Measurements from ENCODE around the gene SLC44A4.

Gene SLC44A4

DNA sequence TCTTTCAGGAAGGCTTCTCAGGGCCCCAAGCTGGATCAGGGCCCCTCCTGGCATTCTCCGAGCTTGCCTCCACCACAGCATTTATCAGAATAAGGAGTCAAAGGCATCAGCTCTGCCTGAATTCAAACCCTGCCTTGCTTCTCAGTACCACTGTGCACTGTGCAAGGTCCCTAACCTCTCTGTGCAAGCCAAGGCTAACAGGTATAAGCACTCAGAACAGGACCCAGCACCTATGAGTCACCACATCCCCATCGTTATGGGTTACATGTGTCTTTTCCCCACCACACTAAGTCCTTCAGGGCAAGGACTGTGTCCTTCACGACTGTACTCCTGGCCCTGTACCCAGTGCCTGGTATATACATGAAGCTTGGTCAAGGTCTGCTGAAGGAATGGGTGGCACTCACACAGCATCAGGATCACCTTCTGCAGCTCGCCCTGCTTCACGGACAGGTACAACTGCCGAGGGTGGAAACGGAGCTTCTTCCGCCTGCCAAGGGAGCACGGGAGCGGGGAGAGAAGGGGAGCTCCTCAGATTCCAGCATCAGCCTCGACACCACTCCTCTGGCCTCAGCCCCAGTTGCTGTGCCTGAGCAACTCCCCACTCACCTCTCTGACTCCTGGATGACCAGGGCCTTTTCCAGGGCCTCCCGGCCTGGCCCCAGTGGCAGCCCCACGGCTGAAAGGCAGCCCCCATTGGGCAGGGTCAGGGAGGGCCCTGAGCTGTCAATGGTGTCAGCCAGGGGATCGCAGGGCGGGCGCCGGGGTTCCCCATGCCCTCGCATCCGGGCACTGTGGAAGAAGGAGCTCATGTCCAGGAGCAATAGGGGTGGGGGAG is 8.6 kb upstream of the SLC44A4 start:
- no peak overlapping the region for H3K4me3 ChIP-seq (ENCODE audit: low read length)

DNA sequence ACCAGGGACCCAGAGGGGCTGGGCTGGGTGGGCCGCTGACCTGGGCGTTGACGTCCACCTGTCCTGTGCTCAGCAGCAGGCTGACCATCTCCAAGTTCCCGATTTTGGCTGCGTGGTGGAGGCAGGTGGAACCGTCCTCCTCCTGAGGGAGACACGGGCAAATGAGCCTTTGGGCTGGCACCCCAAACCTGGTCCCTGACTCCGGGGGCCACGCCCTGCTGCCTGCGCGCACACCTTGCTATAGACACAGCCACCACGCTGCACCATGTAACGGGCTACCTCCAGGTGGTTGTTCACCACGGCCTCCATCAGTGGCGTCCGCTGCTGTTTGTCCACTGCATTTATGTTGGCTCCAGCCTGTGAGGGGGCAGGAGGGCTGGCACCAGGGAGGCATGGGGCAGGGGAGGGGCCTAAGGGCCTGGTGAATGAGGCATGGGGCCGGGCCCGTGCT is 7.8 kb upstream of the SLC44A4 start:
- H3K9ac ChIP-seq (ENCODE audit: low read depth, low read length): no peak overlapping the region
- H3K36me3 ChIP-seq (ENCODE audit: insufficient read depth, low read length): peaks cover 58% of the 10 kb centered on the region

More for the DNA sequence above, 8.6 kb upstream of the SLC44A4 start:
- Histone ChIP-seq H3K9me3 (replicated peaks; ENCODE audit: low read length) (no peaks in the 10 kb centered on the region), H3K36me3 (ENCODE audit: insufficient read depth, low read length) (peaks cover 62% of the 10 kb centered on the region), H3K4me2 (ENCODE audit: low read length) (no peak overlapping the region), H3K9ac (ENCODE audit: low read depth, low read length) (no peak overlapping the region), H3K4me1 (ENCODE audit: control insufficient read depth, insufficient read depth, low read length) (no peaks in the 10 kb centered on the region), H3K27me3 (ENCODE audit: control insufficient read depth, insufficient read depth, low read length) (no peaks in the 10 kb centered on the region)

DNA sequence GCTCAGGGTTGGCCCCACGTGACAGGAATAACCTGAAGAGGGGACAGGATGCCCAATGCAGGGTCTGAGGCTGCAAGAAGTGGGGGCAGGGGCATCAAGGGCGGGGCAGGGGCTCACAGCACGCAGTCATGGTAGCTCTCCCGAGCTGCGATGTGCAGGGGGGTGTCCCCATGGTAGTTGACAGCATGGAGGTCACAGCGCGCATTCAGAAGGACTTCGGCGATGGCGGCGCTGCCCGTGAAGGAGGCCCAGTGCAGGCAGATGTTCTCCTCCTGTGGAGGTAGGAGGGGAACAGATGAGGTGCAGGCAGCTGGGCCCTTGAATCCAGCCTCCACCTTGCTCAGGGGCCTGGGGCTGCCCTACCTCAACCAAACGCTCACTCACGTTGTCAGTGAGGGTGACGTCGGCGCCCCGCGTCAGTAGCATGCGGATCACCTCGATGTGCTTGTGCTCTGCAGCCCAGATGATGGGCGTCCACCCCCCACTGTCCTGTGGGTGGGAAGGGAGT is 5.8 kb upstream of the SLC44A4 start:
- Histone ChIP-seq H3K9ac (ENCODE audit: low read depth, low read length) (no peak overlapping the region), H3K9me3 (replicated peaks; ENCODE audit: low read length) (no peaks in the 10 kb centered on the region), H3K4me3 (ENCODE audit: low read length) (no peak overlapping the region), H3K4me2 (ENCODE audit: low read length) (no peak overlapping the region), H3K4me1 (ENCODE audit: control insufficient read depth, insufficient read depth, low read length) (no peaks in the 10 kb centered on the region), H3K27me3 (ENCODE audit: control insufficient read depth, insufficient read depth, low read length) (no peaks in the 10 kb centered on the region), H3K36me3 (ENCODE audit: insufficient read depth, low read length) (peaks cover 66% of the 10 kb centered on the region)

More for the DNA sequence above, 7.8 kb upstream of the SLC44A4 start:
- H3K4me3 ChIP-seq (ENCODE audit: low read length): no peak overlapping the region
- no peaks in the 10 kb centered on the region for H3K27me3 ChIP-seq (ENCODE audit: control insufficient read depth, insufficient read depth, low read length)
- no peaks in the 10 kb centered on the region for H3K4me1 ChIP-seq (ENCODE audit: control insufficient read depth, insufficient read depth, low read length)
- H3K4me2 ChIP-seq (ENCODE audit: low read length): no peak overlapping the region
- H3K9me3 ChIP-seq (replicated peaks; ENCODE audit: low read length): no peaks in the 10 kb centered on the region

DNA sequence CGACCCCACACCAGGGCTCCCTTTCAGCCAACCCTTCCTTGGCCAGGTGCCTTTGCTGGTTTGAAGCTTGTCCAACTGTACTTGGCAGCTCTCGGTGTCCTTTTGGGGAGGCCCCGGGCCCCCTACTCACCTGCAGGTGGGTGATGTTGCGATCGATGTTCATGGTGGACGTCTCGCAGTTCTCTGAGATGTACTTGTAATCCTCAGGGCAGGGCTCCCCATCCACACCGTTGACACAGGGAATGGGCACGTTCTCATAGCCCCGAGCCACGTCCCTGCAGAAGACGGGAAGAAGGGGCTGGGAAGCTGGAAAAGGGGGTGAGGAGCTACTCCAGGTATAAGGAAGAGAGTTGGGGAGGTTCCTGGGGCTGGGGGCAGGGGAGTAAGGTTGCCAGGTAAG is 4.9 kb upstream of the SLC44A4 start:
- Histone ChIP-seq H3K4me3 (ENCODE audit: low read length) (no peak overlapping the region), H3K4me2 (ENCODE audit: low read length) (no peak overlapping the region), H3K9ac (ENCODE audit: low read depth, low read length) (no peak overlapping the region), H3K27me3 (ENCODE audit: control insufficient read depth, insufficient read depth, low read length) (no peaks in the 10 kb centered on the region), H3K36me3 (ENCODE audit: insufficient read depth, low read length) (peaks cover 60% of the 10 kb centered on the region), H3K9me3 (replicated peaks; ENCODE audit: low read length) (no peaks in the 10 kb centered on the region), H3K4me1 (ENCODE audit: control insufficient read depth, insufficient read depth, low read length) (no peaks in the 10 kb centered on the region)

DNA sequence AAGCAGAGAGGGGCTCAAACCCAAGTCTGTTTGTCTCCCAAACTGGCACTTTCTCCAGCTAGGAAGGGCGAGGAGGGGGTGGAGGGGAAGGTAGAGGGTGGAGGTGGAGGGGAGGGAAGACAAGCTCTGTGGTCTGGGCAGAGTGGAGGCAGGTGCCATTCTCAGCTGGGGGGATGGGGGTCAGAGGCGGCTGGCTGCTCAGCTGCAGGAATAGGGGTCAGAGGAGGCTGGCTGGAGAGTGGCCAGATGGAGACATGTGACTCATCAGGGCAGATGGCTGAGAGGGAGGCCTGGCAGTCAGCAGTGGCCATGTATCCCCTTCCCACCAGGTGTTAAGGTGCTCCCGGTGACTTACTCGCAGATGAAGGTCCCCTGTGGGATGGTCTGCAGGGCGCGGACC is 3.5 kb upstream of the SLC44A4 start:
- no peaks in the 10 kb centered on the region for H3K9me3 ChIP-seq (replicated peaks; ENCODE audit: low read length)
- peaks cover 47% of the 10 kb centered on the region for H3K36me3 ChIP-seq (ENCODE audit: insufficient read depth, low read length)
- no peak overlapping the region for H3K4me2 ChIP-seq (ENCODE audit: low read length)
- no peak overlapping the region for H3K4me3 ChIP-seq (ENCODE audit: low read length)
- H3K27me3 ChIP-seq (ENCODE audit: control insufficient read depth, insufficient read depth, low read length): no peaks in the 10 kb centered on the region
- H3K4me1 ChIP-seq (ENCODE audit: control insufficient read depth, insufficient read depth, low read length): no peaks in the 10 kb centered on the region
- H3K9ac ChIP-seq (ENCODE audit: low read depth, low read length): no peak overlapping the region

DNA sequence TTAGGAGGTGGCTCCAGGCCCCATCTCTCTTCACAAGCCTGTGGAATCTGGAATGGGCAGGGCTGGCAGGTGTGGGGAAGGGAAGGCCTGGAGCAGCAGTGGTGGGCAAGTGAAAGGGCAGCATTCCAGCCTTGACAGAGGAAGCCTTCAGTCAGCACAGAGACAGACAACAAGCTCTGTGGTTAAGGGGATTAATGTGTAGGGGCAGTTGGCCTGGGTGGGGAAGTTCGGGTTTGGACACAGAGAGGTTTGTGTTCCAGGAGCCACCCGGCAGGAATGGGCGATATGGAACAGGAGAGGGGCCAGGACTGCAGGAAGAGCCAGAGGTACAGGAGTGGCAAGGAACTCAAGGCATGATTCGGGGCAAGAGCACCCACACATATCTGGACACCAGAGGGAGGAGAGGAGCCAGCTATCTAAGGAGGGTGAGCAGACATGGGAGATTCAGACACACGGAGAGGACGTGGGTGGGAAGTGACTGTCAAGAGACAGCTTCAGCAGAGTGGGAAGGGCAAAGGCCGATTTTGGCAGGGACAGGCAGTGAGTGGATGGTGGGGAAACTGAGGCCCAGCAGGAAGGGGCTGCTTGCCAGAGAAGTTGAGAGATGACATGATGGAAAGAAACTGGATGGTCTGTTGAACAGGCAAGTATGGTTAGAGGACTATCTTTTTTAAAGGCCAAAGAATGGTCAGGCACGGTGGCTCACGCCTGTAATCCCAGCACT is 2.5 kb upstream of the SLC44A4 start:
- Histone ChIP-seq H3K4me2 (ENCODE audit: low read length) (no peak overlapping the region), H3K27me3 (ENCODE audit: control insufficient read depth, insufficient read depth, low read length) (no peaks in the 10 kb centered on the region), H3K9me3 (replicated peaks; ENCODE audit: low read length) (no peaks in the 10 kb centered on the region), H3K9ac (ENCODE audit: low read depth, low read length) (no peak overlapping the region), H3K4me1 (ENCODE audit: control insufficient read depth, insufficient read depth, low read length) (no peaks in the 10 kb centered on the region), H3K36me3 (ENCODE audit: insufficient read depth, low read length) (peaks cover 38% of the 10 kb centered on the region), H3K4me3 (ENCODE audit: low read length) (no peak overlapping the region)

DNA sequence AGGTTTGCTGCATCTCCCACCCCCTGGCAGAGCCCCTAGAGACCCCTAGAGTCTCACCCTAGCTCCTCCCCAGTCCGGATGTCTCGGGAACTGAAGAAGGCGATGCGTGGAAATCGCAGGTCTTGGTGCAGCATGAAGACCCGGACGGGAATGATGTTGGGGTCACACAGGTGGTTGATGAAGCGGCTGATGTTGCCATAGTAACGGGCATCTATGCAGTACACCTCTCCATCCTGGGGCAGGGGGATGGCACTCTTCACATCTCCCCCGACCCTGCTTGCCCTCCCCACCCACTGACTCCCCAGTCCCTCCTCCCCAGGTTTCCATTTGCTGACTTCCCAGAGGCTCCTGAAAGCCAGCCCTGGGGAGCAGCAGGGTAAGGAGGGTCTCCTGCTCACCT is 1.8 kb upstream of the SLC44A4 start:
- H3K27me3 ChIP-seq (ENCODE audit: control insufficient read depth, insufficient read depth, low read length): no peaks in the 10 kb centered on the region
- H3K36me3 ChIP-seq (ENCODE audit: insufficient read depth, low read length): peaks cover 38% of the 10 kb centered on the region
- no peak overlapping the region for H3K4me3 ChIP-seq (ENCODE audit: low read length)
- no peak overlapping the region for H3K9ac ChIP-seq (ENCODE audit: low read depth, low read length)
- H3K4me2 ChIP-seq (ENCODE audit: low read length): no peak overlapping the region
- H3K9me3 ChIP-seq (replicated peaks; ENCODE audit: low read length): no peaks in the 10 kb centered on the region
- no peaks in the 10 kb centered on the region for H3K4me1 ChIP-seq (ENCODE audit: control insufficient read depth, insufficient read depth, low read length)

DNA sequence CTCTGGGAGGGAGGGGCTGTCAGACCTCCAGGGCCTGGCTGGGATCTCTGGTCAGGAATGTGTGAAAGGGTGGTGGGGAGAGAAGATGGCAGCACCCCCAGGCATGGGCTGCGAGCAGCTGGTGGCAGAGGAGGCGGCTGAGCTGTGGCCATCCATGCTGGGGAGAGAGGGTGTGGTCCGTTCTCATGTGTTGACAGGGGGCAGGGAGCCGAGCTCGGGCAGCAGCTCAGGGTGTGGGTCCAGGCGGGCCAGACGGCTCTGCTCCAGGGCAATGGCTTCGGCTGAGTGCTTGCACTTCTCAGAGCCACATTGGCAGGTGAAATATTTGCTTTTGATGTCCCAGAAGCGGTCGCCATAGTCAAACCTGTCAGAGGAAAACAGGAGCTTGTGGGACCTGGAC is 1.1 kb upstream of the SLC44A4 start:
- no peak overlapping the region for H3K4me3 ChIP-seq (ENCODE audit: low read length)
- peaks cover 38% of the 10 kb centered on the region for H3K36me3 ChIP-seq (ENCODE audit: insufficient read depth, low read length)
- H3K27me3 ChIP-seq (ENCODE audit: control insufficient read depth, insufficient read depth, low read length): no peaks in the 10 kb centered on the region
- H3K4me2 ChIP-seq (ENCODE audit: low read length): no peak overlapping the region
- no peak overlapping the region for H3K9ac ChIP-seq (ENCODE audit: low read depth, low read length)
- no peaks in the 10 kb centered on the region for H3K4me1 ChIP-seq (ENCODE audit: control insufficient read depth, insufficient read depth, low read length)
- H3K9me3 ChIP-seq (replicated peaks; ENCODE audit: low read length): no peaks in the 10 kb centered on the region

DNA sequence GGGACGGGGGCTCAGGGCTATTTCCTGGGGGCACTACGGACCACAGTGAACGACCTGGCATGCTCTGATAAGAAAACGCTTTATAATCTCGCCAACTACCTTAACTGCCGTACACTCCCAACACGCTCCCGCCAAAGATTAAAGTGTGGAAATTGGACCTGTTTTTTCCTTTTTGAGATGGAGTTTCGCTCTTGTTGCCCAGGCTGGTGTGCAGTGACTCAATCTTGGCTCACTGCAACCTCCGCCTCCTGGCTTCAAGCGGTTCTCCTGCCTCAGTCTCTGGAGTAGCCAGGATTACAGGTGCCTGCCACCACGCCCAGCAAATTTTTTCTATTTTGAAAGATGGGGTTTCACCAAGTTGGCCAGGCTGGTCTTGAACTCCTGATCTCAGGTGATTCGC is 346 bp upstream of the SLC44A4 start:
- H3K36me3 ChIP-seq (ENCODE audit: insufficient read depth, low read length): peaks cover 38% of the 10 kb centered on the region
- no peaks in the 10 kb centered on the region for H3K27me3 ChIP-seq (ENCODE audit: control insufficient read depth, insufficient read depth, low read length)
- H3K9ac ChIP-seq (ENCODE audit: low read depth, low read length): no peak overlapping the region
- H3K4me3 ChIP-seq (ENCODE audit: low read length): no peak overlapping the region
- no peaks in the 10 kb centered on the region for H3K4me1 ChIP-seq (ENCODE audit: control insufficient read depth, insufficient read depth, low read length)
- H3K4me2 ChIP-seq (ENCODE audit: low read length): no peak overlapping the region
- H3K9me3 ChIP-seq (replicated peaks; ENCODE audit: low read length): no peaks in the 10 kb centered on the region

DNA sequence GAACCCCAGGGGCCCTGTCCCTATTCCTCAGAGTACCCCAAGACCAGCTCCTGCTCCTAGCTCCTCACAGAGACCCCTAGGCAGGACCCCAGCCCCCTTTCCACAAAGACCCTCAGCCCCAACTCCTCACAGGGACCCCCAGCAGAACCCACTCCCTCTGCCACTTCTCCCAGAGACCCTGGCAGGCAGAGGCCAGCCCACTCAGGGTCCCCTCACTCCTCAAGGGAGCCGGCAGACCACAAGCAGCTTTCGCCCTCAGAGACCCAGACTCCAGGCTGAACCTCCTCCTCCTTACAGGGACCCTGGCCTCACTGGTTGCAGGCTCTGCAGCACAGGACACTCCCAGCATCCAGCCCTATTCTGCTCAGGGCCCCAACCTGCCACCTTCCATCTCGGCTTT is 575 bp downstream of the SLC44A4 start:
- Histone ChIP-seq H3K4me3 (ENCODE audit: low read length) (no peak overlapping the region), H3K27me3 (ENCODE audit: control insufficient read depth, insufficient read depth, low read length) (no peaks in the 10 kb centered on the region), H3K4me2 (ENCODE audit: low read length) (no peak overlapping the region), H3K4me1 (ENCODE audit: control insufficient read depth, insufficient read depth, low read length) (no peaks in the 10 kb centered on the region), H3K9me3 (replicated peaks; ENCODE audit: low read length) (no peaks in the 10 kb centered on the region), H3K9ac (ENCODE audit: low read depth, low read length) (no peak overlapping the region), H3K36me3 (ENCODE audit: insufficient read depth, low read length) (peaks cover 32% of the 10 kb centered on the region)

DNA sequence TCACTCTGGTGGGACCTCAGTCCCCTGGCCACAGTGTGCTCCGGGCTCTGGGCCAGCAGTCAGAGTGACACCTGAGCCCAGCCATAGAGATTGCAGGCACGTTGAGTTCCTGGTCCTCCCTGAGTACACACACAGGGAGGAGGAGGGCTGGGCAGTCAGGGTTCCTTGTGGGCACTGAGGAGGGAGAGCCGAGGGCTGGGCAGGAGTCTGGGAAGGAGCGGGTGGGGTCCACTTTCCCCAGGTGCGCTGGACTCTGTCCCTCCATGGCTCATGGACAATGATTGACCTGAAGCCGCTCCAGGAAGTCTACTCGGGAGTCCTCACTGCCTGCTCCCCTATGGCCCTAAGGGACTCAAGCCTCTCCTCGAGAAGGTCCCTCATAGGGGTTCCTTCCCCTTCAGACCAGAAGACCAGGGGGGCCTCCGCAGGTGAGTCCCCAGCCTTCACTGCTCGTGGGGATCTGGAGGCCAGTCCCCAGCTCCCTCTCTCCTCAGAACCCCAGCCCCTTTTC is 1.1 kb downstream of the SLC44A4 start:
- Histone ChIP-seq H3K27me3 (ENCODE audit: control insufficient read depth, insufficient read depth, low read length) (no peaks in the 10 kb centered on the region), H3K9ac (ENCODE audit: low read depth, low read length) (no peak overlapping the region), H3K4me3 (ENCODE audit: low read length) (no peak overlapping the region), H3K4me1 (ENCODE audit: control insufficient read depth, insufficient read depth, low read length) (no peaks in the 10 kb centered on the region), H3K36me3 (ENCODE audit: insufficient read depth, low read length) (peaks cover 27% of the 10 kb centered on the region), H3K4me2 (ENCODE audit: low read length) (no peak overlapping the region), H3K9me3 (replicated peaks; ENCODE audit: low read length) (no peaks in the 10 kb centered on the region)
